Smooth muscle cell (in vitro differentiated cells): ENCODE results near the gene RNGTT. TPM values are rescaled to one million over a fixed set of nuclear protein-coding genes. Genes with fewer than 3 reads are reported as not detected.

Source experiments
- DNase-seq: peaks from one replicate; lab custom pipeline; 2025; ENCODE audit not compliant: unreplicated experiment; lab: John Stamatoyannopoulos, UW
- H2AFZ ChIP-seq: fragments of 200-600 bp; sonication (generic); 2 replicates; pipeline ENCODE4 v1.6.0; 2016; ENCODE audit warnings: antibody characterized with exemption, low read depth, mild to moderate bottlenecking
- H3F3A ChIP-seq: fragments of 200-600 bp; sonication (generic); 2 replicates; pipeline ENCODE4 v1.6.0; 2017; ENCODE audit warnings: antibody characterized with exemption, low read depth
- H3K27ac ChIP-seq: fragments of 200-600 bp; sonication (generic); 2 replicates; pipeline ENCODE4 v1.5.1; 2016; ENCODE audit warnings: low read depth, mild to moderate bottlenecking
- H3K27me3 ChIP-seq: fragments of 200-600 bp; sonication (generic); 2 replicates; pipeline ENCODE4 v1.6.1; 2016; ENCODE audit warnings: low read depth, mild to moderate bottlenecking
- H3K36me3 ChIP-seq: fragments of 200-600 bp; sonication (generic); 2 replicates; pipeline ENCODE4 v1.5.1; 2016; ENCODE audit warnings: low read depth
- H3K4me1 ChIP-seq: fragments of 200-600 bp; sonication (generic); 2 replicates; pipeline ENCODE4 v1.5.1; 2016; ENCODE audit warnings: low read depth
- H3K4me2 ChIP-seq: fragments of 200-600 bp; sonication (generic); 2 replicates; pipeline ENCODE4 v1.6.0; 2016; ENCODE audit warnings: mild to moderate bottlenecking
- H3K4me3 ChIP-seq: fragments of 200-600 bp; sonication (generic); 2 replicates; pipeline ENCODE4 v1.5.1; 2016; ENCODE audit warnings: mild to moderate bottlenecking
- H3K79me2 ChIP-seq: fragments of 200-600 bp; sonication (generic); 2 replicates; pipeline ENCODE4 v1.6.0; 2016; ENCODE audit warnings: low read depth, mild to moderate bottlenecking
- H3K9ac ChIP-seq: fragments of 200-600 bp; sonication (generic); 2 replicates; pipeline ENCODE4 v1.6.0; 2016; ENCODE audit warnings: low read depth
- H3K9me3 ChIP-seq: fragments of 200-600 bp; sonication (generic); replicated peaks from 2 replicates; pipeline ENCODE4 v1.5.1; 2016; ENCODE audit warnings: low read depth
- H4K20me1 ChIP-seq: fragments of 200-600 bp; sonication (generic); 2 replicates; pipeline ENCODE4 v1.6.0; 2016; ENCODE audit warnings: low read depth
- CTCF ChIP-seq: fragments of 200-600 bp; sonication (generic); IDR thresholded peaks from 2 replicates; pipeline ENCODE4 v1.5.1; 2017; ENCODE audit warnings: borderline replicate concordance, mild to moderate bottlenecking, antibody characterized with exemption; ENCODE audit not compliant: insufficient read depth, poor library complexity, severe bottlenecking
- WGBS: methylation state at CpG from one replicate; pipeline ENCODE4 v1.1.7; 2016; ENCODE audit warnings: low lambda C conversion rate; 5-methylcytosine and 5-hydroxymethylcytosine counted together
- polyA plus RNA-seq: library from polyadenylated mRNA; unstranded; fragments of >200 nt; fragmentation: Nextera tagmentation; extraction: Ambion mirVana; gene quantifications from 2 replicates; pipeline ENCODE4 v1.2.1, GENCODE V29; 2016
- total RNA-seq: library from RNA; depleted of rRNA; stranded (reverse); fragments of >200 nt; gene quantifications from 2 replicates; pipeline ENCODE4 v1.2.3, GENCODE V29; 2014

Gene RNGTT
- total and polyA plus RNA-seq, 2 experiments from 2014 or later = 7.5 to 22.7 TPM

DNA sequence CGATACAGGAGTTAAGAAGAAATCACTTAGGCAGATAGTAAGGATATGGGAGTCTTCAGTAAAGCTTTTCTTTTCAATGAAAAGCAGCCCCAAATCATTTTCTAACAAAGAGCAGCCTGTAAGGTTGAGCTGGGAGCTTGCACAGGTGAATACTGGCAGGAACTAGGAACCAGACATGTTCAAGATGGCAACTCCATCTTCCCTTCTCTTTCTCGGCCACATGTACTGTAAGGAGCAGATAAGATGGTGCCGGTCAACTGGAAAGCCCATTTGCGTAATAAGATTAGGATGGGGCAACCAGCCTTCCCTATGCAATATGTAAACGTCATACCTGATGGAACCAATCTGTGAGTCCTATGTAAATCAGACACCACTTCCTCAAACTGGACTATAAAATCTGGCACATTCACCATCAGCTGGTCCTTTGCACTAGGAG is 46.2 kb upstream of the RNGTT start:
- Histone ChIP-seq H3K36me3 (no peaks in the 10 kb centered on the region), H3K9me3 (no peaks in the 10 kb centered on the region), H3K4me3 (no peak overlapping the region), H2AFZ (no peak overlapping the region), H4K20me1 (no peaks in the 10 kb centered on the region), H3F3A (no peaks in the 10 kb centered on the region), H3K4me1 (no peaks in the 10 kb centered on the region), H3K79me2 (no peaks in the 10 kb centered on the region), H3K4me2 (no peak overlapping the region), H3K9ac (no peak overlapping the region), H3K27me3 (no peaks in the 10 kb centered on the region), H3K27ac (no peak overlapping the region)
- WGBS = 91% methylated on average over 5 of the region's 5 CpGs
- no peak for TF ChIP-seq CTCF
- DNase-seq = no peak

GRCh38 chr6:89008815-89009374 is 45.5 kb upstream of the RNGTT start:
- Histone ChIP-seq H3K4me3 (no peak overlapping the region), H3K9me3 (no peaks in the 10 kb centered on the region), H3K9ac (no peak overlapping the region), H3K4me1 (no peaks in the 10 kb centered on the region), H3K36me3 (no peaks in the 10 kb centered on the region), H2AFZ (no peak overlapping the region), H3K4me2 (no peak overlapping the region), H3K79me2 (no peaks in the 10 kb centered on the region), H3F3A (no peaks in the 10 kb centered on the region), H3K27me3 (no peaks in the 10 kb centered on the region), H3K27ac (no peak overlapping the region), H4K20me1 (no peaks in the 10 kb centered on the region)
- WGBS = 83% methylated on average over 5 of the region's 5 CpGs
- TF ChIP-seq CTCF = no peak
- no peak for DNase-seq

DNA sequence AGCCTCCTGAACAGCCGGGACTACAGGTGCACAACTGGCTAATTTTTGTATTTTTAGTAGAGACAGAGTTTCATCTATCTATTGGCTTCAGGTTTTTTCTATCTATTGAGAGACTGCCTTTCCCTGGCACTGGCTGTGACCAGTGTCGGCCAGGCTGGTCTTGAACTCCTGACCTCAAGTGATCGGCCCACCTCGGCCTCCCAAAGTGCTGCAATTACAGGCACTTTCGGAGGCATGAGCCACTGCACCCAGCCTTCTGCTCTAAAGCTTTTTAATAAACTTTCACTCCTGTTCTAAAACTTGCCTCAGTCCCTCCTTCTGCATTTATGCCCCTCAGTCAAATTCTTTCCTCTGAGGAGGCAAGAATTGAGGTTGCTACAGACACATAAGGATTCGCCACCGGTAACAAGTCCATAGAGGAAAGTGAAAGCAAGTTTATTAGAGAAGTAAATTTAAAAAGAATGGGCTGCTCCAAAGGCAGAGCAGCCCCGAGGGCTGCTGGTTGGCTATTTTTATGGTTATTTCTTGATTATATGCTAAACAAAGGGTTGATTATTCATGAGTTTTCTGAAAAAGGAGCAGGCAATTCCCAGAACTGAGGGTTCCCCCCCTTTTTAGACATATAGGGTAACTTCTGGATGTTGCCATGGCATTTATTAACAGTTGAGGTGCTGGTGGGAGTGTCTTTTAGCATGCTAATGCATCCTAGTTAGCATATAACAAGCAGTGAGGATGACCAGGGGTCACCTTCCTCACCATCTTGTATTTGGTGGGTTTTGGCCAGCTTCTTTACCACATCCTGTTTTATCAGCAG is 44.8 kb upstream of the RNGTT start:
- Histone ChIP-seq H3K79me2 (no peaks in the 10 kb centered on the region), H2AFZ (no peak overlapping the region), H3F3A (no peaks in the 10 kb centered on the region), H4K20me1 (no peaks in the 10 kb centered on the region), H3K27me3 (no peaks in the 10 kb centered on the region), H3K36me3 (no peaks in the 10 kb centered on the region), H3K4me2 (no peak overlapping the region), H3K4me3 (no peak overlapping the region), H3K4me1 (no peaks in the 10 kb centered on the region), H3K9ac (no peak overlapping the region), H3K9me3 (no peaks in the 10 kb centered on the region), H3K27ac (no peak overlapping the region)
- DNase-seq = no peak
- TF ChIP-seq CTCF = no peak
- WGBS = 87% methylated on average over 8 of the region's 8 CpGs
